Nasal cavity respiratory epithelium epithelial cell of viscerocranial mucosa (primary cell): ENCODE results near the gene FAM83G. TPM values are rescaled to one million over a fixed set of nuclear protein-coding genes. Genes with fewer than 3 reads are reported as not detected.

ENCODE experiments used
- total RNA-seq: library from RNA; depleted of rRNA; stranded (reverse); fragments of >200 nt; gene quantifications from 2 replicates; pipeline ENCODE4 v1.2.3, GENCODE V29; 2014

Gene FAM83G, protein sequence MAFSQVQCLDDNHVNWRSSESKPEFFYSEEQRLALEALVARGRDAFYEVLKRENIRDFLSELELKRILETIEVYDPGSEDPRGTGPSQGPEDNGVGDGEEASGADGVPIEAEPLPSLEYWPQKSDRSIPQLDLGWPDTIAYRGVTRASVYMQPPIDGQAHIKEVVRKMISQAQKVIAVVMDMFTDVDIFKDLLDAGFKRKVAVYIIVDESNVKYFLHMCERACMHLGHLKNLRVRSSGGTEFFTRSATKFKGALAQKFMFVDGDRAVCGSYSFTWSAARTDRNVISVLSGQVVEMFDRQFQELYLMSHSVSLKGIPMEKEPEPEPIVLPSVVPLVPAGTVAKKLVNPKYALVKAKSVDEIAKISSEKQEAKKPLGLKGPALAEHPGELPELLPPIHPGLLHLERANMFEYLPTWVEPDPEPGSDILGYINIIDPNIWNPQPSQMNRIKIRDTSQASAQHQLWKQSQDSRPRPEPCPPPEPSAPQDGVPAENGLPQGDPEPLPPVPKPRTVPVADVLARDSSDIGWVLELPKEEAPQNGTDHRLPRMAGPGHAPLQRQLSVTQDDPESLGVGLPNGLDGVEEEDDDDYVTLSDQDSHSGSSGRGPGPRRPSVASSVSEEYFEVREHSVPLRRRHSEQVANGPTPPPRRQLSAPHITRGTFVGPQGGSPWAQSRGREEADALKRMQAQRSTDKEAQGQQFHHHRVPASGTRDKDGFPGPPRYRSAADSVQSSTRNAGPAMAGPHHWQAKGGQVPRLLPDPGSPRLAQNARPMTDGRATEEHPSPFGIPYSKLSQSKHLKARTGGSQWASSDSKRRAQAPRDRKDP
- total RNA-seq: 60.3 and 66.3 TPM in 2 replicates

DNA sequence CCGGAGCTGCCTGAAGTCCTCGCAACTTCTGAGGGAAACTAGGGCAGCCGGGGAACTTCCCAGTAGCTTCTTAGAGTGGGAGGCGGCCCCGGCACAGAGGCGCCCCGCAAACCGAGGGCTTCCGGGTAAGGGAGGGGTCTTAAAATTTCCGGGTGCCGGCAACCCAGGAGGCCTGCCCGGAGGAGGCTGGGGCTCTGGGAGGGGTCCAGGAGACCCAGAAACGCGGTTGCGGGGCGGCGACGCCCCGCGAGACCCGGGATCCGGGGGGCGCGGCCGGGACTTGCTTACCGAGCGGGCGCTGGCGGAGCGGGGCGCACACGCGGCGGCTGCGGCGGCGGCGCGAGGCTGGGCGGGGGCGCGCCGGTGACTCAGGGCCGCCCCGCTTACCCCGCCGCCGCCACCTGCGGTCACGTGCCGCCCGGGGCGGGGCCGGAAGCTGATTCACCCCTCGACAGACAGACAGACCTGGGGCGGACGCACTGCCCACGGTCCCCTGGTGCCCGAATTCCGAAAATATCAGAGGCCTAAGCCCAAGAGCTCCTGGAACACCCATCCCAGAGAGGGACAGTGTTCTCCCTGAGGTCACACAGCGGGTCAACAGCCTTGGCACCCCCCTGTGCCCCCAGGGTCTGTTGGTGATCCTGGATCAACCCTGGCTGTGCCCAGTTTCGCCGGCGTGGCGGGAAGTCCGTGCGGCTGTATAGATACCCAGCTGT, at the start of gene FAM83G:
TSS of gene FAM83G (minus strand) at position 344 of the 716 bp plus-strand sequence. CDS start 723 bp downstream, outside the sequence.

DNA sequence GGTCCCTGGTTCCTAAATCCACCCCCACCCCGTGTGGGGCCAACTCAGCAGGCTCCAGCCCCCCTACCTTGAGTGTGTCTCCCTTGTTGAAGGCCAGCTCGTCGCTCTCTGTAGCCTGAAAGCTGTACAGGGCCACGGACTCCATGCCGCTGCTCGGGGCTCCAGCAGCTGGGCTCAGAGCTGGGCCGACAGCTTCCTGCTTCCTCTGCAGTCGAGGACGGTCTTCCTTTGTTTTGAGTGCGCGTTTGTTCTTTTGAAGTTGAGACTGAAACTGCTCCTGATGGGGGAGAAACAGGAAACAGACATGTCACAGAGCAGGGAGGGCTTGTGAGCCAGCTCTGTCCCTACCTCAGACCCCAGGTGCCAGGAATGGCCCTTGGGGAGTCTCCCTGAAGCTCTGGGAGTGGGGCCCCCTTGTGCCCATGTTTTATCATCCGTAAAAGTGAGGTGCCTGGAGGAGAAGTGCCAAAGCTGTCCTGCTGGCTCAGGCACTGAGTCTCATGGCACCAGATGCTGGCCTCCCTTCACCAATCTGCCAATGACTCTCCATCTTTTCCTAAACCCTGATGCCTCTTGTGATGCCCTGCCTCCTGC, 42.3 kb upstream of the FAM83G start, which contains the start of gene GRAP:
TSS of gene GRAP (minus strand) at position 176 of the 594 bp plus-strand sequence. CDS start at position 145, 31 bp downstream.

DNA sequence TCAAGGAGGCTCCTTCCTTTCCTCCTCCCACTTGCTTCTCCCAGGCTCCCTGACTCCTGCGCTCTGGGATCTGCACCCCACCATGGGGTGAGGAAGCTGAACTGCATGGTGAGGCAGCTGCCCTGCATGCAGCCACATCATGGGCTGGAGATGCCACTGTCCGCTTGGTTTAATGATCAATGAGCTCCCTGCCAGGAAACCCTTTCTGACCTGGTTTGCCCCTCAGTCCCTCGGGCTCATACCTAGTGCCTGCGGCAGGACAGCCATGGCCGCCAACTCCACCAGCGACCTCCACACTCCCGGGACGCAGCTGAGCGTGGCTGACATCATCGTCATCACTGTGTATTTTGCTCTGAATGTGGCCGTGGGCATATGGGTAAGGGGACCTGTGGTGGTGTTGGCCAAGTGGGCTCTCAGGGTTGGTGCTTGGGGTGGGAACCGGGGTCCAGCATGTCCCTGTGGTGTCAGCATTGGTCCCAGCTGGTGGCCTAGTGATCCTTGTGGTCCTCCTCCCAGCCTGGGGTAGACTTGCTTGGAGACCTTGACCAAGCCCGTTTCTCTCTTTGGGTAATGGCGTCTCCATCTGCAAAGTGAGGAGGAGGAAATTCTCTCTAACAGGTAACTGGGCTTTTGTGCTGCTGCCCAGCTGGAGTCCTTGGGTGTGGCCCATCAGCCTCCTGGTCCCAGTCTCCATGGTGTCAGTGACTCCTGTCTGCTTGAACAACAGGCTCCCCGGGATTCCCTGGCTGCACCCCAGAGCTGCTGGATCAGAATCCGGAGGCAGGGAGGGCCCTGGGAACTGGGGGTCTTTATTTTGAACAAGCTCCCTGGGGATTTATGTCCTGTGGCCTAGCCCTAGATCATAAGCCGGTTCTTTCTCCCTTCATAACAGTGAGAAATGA, 52.4 kb downstream of the FAM83G start, which contains the start of gene SLC5A10:
TSS of gene SLC5A10 (plus strand) at position 225 of the 902 bp plus-strand sequence. CDS start at position 266, 41 bp downstream.

Other genes starting within 250 kb of the FAM83G start
- 126 and 183 TPM in 2 replicates for gene TVP23B, start 223.6 kb downstream of the FAM83G start, total RNA-seq
- 46.4 and 50.6 TPM in 2 replicates for gene PRPSAP2, start 146.6 kb downstream of the FAM83G start, total RNA-seq
- under 0.01 and 0.07 TPM in 2 replicates for gene SLC5A10, start 52.6 kb downstream of the FAM83G start, total RNA-seq
- gene GRAP, start 42.2 kb upstream of the FAM83G start, total RNA-seq: 0.14 TPM in 1 of 2 replicates, not detected in the other
- gene GRAPL, start 122.8 kb upstream of the FAM83G start, total RNA-seq: not detected in 2 replicates
- gene EPN2, start 232.6 kb upstream of the FAM83G start, total RNA-seq: 16.7 and 40.2 TPM in 2 replicates